Inferior parietal cortex (tissue), 1 donor: ENCODE measurements around the gene PAGE2B.
A peak's percentile ranks its signal among the peaks of the same experiment; 100 is the strongest.
"Not testable (repeated sequence)": the region's sequence is repeated elsewhere in the genome, so short reads cannot be mapped to it uniquely, and the experiment has no call there.

Experiments used
- DNase-seq: peaks from one replicate; pipeline ENCODE4 v3.0.0-alpha.2; 2016; ENCODE audit errors: extremely low spot score

PAGE2B gene

GRCh38 chrX:55074851-55075467, at the start of gene PAGE2B:
TSS of gene PAGE2B (plus strand) at chrX:55075030. CDS start at chrX:55076042, 1,012 bp downstream.
- no peak for DNase-seq

- no peak for DNase-seq
Observed at GRCh38 chrX:55026143-55026542, 48.7 kb upstream of the PAGE2B start.

GRCh38 chrX:55026840-55027239, 48.0 kb upstream of the PAGE2B start:
- DNase-seq = no peak

GRCh38 chrX:55028040-55028439, 46.8 kb upstream of the PAGE2B start:
- no peak for DNase-seq

- DNase-seq = no peak
Observed at GRCh38 chrX:55028611-55029010, 46.2 kb upstream of the PAGE2B start.

- no peak for DNase-seq
Observed at GRCh38 chrX:55029291-55029690, 45.5 kb upstream of the PAGE2B start.

- no peak for DNase-seq
Observed at GRCh38 chrX:55030271-55031205, 44.3 kb upstream of the PAGE2B start, which contains the start of gene ALAS2. TSS of gene ALAS2 (minus strand) at chrX:55030977. CDS start at chrX:55026000, 4,977 bp downstream.

- DNase-seq = no peak
Observed at GRCh38 chrX:55033429-55033828, 41.4 kb upstream of the PAGE2B start.

- no peak for DNase-seq
Observed at GRCh38 chrX:55039471-55039870, 35.4 kb upstream of the PAGE2B start.

- DNase-seq = no peak
Observed at GRCh38 chrX:55041514-55041913, 33.3 kb upstream of the PAGE2B start.

- DNase-seq = not testable (repeated sequence)
Observed at GRCh38 chrX:55050599-55050998, 24.2 kb upstream of the PAGE2B start.

- DNase-seq = peak; percentile 6
Observed at GRCh38 chrX:55056820-55057674, 17.8 kb upstream of the PAGE2B start.

- DNase-seq = peak; percentile 56
Observed at GRCh38 chrX:55057675-55058249, 17.1 kb upstream of the PAGE2B start.

GRCh38 chrX:55067180-55067579, 7.7 kb upstream of the PAGE2B start:
- DNase-seq = not testable (repeated sequence)

- DNase-seq = no peak
Observed at GRCh38 chrX:55072286-55072685, 2.5 kb upstream of the PAGE2B start.

- DNase-seq = no peak
Observed at GRCh38 chrX:55088795-55089489, 14.1 kb downstream of the PAGE2B start, which contains the start of gene PAGE2. TSS of gene PAGE2 (plus strand) at chrX:55089018. CDS start at chrX:55090021, 1,003 bp downstream.

GRCh38 chrX:55098691-55099090, 23.9 kb downstream of the PAGE2B start:
- no peak for DNase-seq

- DNase-seq = no peak
Observed at GRCh38 chrX:55099162-55099561, 24.3 kb downstream of the PAGE2B start.

GRCh38 chrX:55102754-55103153, 27.9 kb downstream of the PAGE2B start:
- DNase-seq = no peak

GRCh38 chrX:55107262-55107661, 32.4 kb downstream of the PAGE2B start:
- DNase-seq = no peak

- DNase-seq = no peak
Observed at GRCh38 chrX:55107911-55108310, 33.1 kb downstream of the PAGE2B start.
